PC-9 (cell line): Measurements from ENCODE around the gene PTPN13. TPM values are rescaled to one million over a fixed set of nuclear protein-coding genes. Genes with fewer than 3 reads are reported as not detected.
"Not testable (repeated sequence)": the region's sequence is repeated elsewhere in the genome, so short reads cannot be mapped to it uniquely, and the experiment has no call there.

ENCODE experiments used
- BruUV-seq: library from RNA; stranded (reverse); fragments of 400-500 nt; replicated peaks from 2 replicates; lab custom pipeline; 2021; lab: Mats Ljungman, UMichigan
- CTCF ChIA-PET: fragments of 300-600 bp; sonication (Branson Sonifier 250); formaldehyde crosslinking; loops from one replicate; lab custom pipeline; 2022; ENCODE audit warnings: antibody characterized with exemption; lab: Charles Lee
- POLR2A ChIA-PET: fragments of 300-600 bp; sonication (Branson Sonifier 250); formaldehyde crosslinking; loops from one replicate; lab custom pipeline; 2022; ENCODE audit warnings: antibody characterized with exemption; ENCODE audit not compliant: unreplicated experiment; lab: Charles Lee
- DNase-seq, 2 experiments: peaks; one replicate each; pipeline versions ENCODE4 v3.0.0 to v3.0.0-alpha.2; 2015 to 2022; ENCODE audit warnings: mixed read lengths in 1 of 2
- H2AFZ ChIP-seq: fragments of 200-600 bp; sonication (generic); 2 replicates; pipeline ENCODE4 v1.8.1; 2017; ENCODE audit warnings: antibody characterized with exemption
- H3F3A ChIP-seq: fragments of 200-600 bp; sonication (generic); 2 replicates; pipeline ENCODE4 v1.8.1; 2017; ENCODE audit warnings: antibody characterized with exemption, mild to moderate bottlenecking, low read depth; ENCODE audit not compliant: insufficient read depth
- H3K27ac ChIP-seq: fragments of 200-600 bp; sonication (generic); 2 replicates; pipeline ENCODE4 v1.6.1; 2016; ENCODE audit warnings: mixed run types
- H3K27me3 ChIP-seq: fragments of 200-600 bp; sonication (generic); 2 replicates; pipeline ENCODE4 v1.6.1; 2016; ENCODE audit warnings: low read depth, mixed run types; ENCODE audit not compliant: insufficient read depth
- H3K36me3 ChIP-seq: fragments of 200-600 bp; sonication (generic); 2 replicates; pipeline ENCODE4 v1.6.1; 2016; ENCODE audit warnings: low read depth, mixed run types
- H3K4me1 ChIP-seq: fragments of 200-600 bp; sonication (generic); replicated peaks from 2 replicates; pipeline ENCODE4 v1.6.1; 2016; ENCODE audit warnings: mixed run types; ENCODE audit not compliant: insufficient read depth
- H3K4me2 ChIP-seq: fragments of 200-600 bp; sonication (generic); 2 replicates; pipeline ENCODE4 v1.6.1; 2017; ENCODE audit warnings: mixed run types
- H3K4me3 ChIP-seq: fragments of 200-600 bp; sonication (generic); 2 replicates; pipeline ENCODE4 v1.6.1; 2016; ENCODE audit warnings: mixed run types
- H3K79me2 ChIP-seq: fragments of 200-600 bp; sonication (generic); 2 replicates; pipeline ENCODE4 v1.6.1; 2017; ENCODE audit warnings: low read depth, mixed run types
- H3K9me2 ChIP-seq: fragments of 200-600 bp; sonication (generic); 2 replicates; pipeline ENCODE4 v1.8.1; 2017; ENCODE audit warnings: mild to moderate bottlenecking; ENCODE audit not compliant: insufficient read depth
- H3K9me3 ChIP-seq: fragments of 200-600 bp; sonication (generic); 2 replicates; pipeline ENCODE4 v1.8.1; 2016; ENCODE audit warnings: low read depth; ENCODE audit not compliant: insufficient read depth
- H4K20me1 ChIP-seq: fragments of 200-600 bp; sonication (generic); 2 replicates; pipeline ENCODE4 v1.8.1; 2017; ENCODE audit not compliant: insufficient read depth
- CTCF ChIP-seq: fragments of 200-600 bp; sonication (generic); conservative IDR thresholded peaks from 2 replicates; pipeline ENCODE4 v1.6.1; 2017; ENCODE audit warnings: mixed run types, antibody characterized with exemption, mild to moderate bottlenecking, moderate library complexity
- EZH2 ChIP-seq: fragments of 200-600 bp; sonication (generic); IDR thresholded peaks from 2 replicates; pipeline ENCODE4 v1.8.0; 2017; ENCODE audit warnings: antibody characterized with exemption, low read depth
- intact Hi-C: fragments of 100-400 bp; cut with micrococcal nuclease; formaldehyde crosslinking; loops from one replicate; pipeline ENCODE4 v1.10.0; 2022; ENCODE audit not compliant: unreplicated experiment
- total RNA-seq: library from RNA; stranded (reverse); gene quantifications from 2 replicates; pipeline ENCODE4 v1.2.3, GENCODE V29; 2021

The PTPN13 gene
- total RNA-seq, 1 experiment from 2014 or later, result 6.9 TPM

- ChIA-PET POLR2A (no interaction called here), CTCF (no interaction called here)
- H3F3A ChIP-seq, result no peaks in the 10 kb centered on the region
- H3K9me2 ChIP-seq, result no peaks in the 10 kb centered on the region; the same call in 1 of the 2 replicates
- no peak overlapping the region for H2AFZ ChIP-seq
- no peak for DNase-seq
- intact Hi-C loops, result no loop called here
- TF ChIP-seq CTCF, result no peak
- TF ChIP-seq EZH2, result no peak
- no peak overlapping the region for H3K4me2 ChIP-seq
- H3K4me3 ChIP-seq, result no peak overlapping the region
- no peaks in the 10 kb centered on the region; the same call in 1 of the 2 replicates for H3K36me3 ChIP-seq
- no peaks in the 10 kb centered on the region for H4K20me1 ChIP-seq
- no peaks in the 10 kb centered on the region for H3K9me3 ChIP-seq
- no peak overlapping the region for H3K27ac ChIP-seq
- H3K27me3 ChIP-seq, result no peaks in the 10 kb centered on the region
- no peaks in the 10 kb centered on the region for H3K79me2 ChIP-seq
- H3K4me1 ChIP-seq, result no peaks in the 10 kb centered on the region
- BruUV-seq, result no TSS peak
Measured at GRCh38 chr4:86717651-86718050, 123.5 kb downstream of the PTPN13 start.

GRCh38 chr4:86718152-86718551 lies 124.0 kb downstream of the PTPN13 start:
- POLR2A ChIA-PET, result no interaction called here
- no TSS peak for BruUV-seq
- Histone ChIP-seq H3K4me2 (no peak overlapping the region), H3K27ac (no peak overlapping the region), H2AFZ (no peak overlapping the region), H3K9me2 (no peaks in the 10 kb centered on the region; the same call in 1 of the 2 replicates), H3K27me3 (no peaks in the 10 kb centered on the region), H3K4me3 (no peak overlapping the region), H3K36me3 (no peaks in the 10 kb centered on the region; the same call in 1 of the 2 replicates), H4K20me1 (no peaks in the 10 kb centered on the region), H3K9me3 (no peaks in the 10 kb centered on the region), H3K4me1 (no peaks in the 10 kb centered on the region), H3K79me2 (no peaks in the 10 kb centered on the region), H3F3A (no peaks in the 10 kb centered on the region)
- no peak for DNase-seq
- intact Hi-C loops, result no loop called here
- TF ChIP-seq CTCF, result no peak
- no peak for TF ChIP-seq EZH2
- CTCF ChIA-PET, result no interaction called here

- H2AFZ ChIP-seq, DNase-seq, POLR2A ChIA-PET, CTCF ChIA-PET, H3K27ac ChIP-seq, H3K9me2 ChIP-seq, H3K4me1 ChIP-seq, H3F3A ChIP-seq, H3K79me2 ChIP-seq, H4K20me1 ChIP-seq, H3K36me3 ChIP-seq, H3K4me2 ChIP-seq, H3K27me3 ChIP-seq, BruUV-seq, H3K4me3 ChIP-seq, intact Hi-C loops, H3K9me3 ChIP-seq: not testable (repeated sequence)
Measured at GRCh38 chr4:86719149-86719548, 125.0 kb downstream of the PTPN13 start.

GRCh38 chr4:86720508-86721068 lies 126.5 kb downstream of the PTPN13 start:
- TF ChIP-seq EZH2 (no peak), CTCF (no peak)
- H3K4me2 ChIP-seq, result no peak overlapping the region
- H4K20me1 ChIP-seq, result no peaks in the 10 kb centered on the region
- POLR2A ChIA-PET, result no interaction called here
- H3K36me3 ChIP-seq, result no peaks in the 10 kb centered on the region; the same call in 1 of the 2 replicates
- H3K9me2 ChIP-seq, result no peaks in the 10 kb centered on the region
- H3F3A ChIP-seq, result no peaks in the 10 kb centered on the region
- H2AFZ ChIP-seq, result no peak overlapping the region
- CTCF ChIA-PET, result no interaction called here
- no peaks in the 10 kb centered on the region for H3K79me2 ChIP-seq
- no peak for DNase-seq
- no peaks in the 10 kb centered on the region for H3K27me3 ChIP-seq
- H3K9me3 ChIP-seq, result no peaks in the 10 kb centered on the region
- no peaks in the 10 kb centered on the region for H3K4me1 ChIP-seq
- intact Hi-C loops, result no loop called here
- BruUV-seq, result no TSS peak
- H3K27ac ChIP-seq, result no peak overlapping the region
- no peak overlapping the region for H3K4me3 ChIP-seq
